Measurements from ENCODE around the gene ACO1.
"Not testable (repeated sequence)": the region's sequence is repeated elsewhere in the genome, so short reads cannot be mapped to it uniquely, and the experiment has no call there.

ACO1 gene

DNA sequence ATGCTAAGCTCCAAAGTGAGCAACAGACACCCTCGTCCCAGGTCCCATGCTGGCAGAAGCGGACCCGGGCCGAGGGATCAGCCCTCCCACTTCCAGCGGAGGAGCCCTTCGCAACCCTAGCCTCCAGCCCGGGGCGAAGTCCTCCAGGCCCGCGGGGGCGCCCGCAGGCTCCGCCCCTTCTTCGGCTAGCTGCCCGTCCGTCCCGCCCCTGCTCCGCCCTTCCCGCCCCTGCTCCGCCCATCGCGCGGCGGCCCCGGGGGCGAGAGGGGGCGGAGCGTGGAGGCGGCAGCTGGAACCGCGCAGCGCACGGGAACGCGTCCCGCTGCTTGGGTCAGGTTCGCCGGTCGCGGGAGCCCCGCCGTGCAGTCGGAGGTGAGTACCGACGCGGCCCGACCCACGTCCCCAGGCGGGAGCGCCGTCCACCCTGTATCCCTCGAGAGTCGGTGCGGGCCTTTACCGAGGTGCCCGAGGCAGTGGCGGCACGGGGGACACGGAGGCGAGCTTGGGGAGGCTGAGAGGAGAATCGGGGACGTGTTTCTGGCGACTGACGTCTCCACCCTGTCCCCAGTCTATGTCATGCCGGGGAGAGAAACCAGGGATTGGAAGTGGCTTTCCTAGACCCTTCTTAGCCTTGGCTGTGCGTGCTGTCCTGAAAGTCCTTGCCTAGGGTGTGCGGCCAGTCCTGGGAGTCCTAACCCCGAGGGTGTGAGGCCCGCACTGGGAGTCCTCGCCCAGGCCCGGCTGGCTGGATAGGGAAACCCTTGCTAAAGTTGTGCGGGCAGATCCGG lies at the start of gene ACO1:
ACO1 (plus strand) TSS at position 280 of the 788 bp plus-strand sequence. CDS start 20,864 bp downstream, outside the sequence.
- DNase-seq, result peak in 57 of 58 donors; percentile 23 to 89 (median 75)

DNA sequence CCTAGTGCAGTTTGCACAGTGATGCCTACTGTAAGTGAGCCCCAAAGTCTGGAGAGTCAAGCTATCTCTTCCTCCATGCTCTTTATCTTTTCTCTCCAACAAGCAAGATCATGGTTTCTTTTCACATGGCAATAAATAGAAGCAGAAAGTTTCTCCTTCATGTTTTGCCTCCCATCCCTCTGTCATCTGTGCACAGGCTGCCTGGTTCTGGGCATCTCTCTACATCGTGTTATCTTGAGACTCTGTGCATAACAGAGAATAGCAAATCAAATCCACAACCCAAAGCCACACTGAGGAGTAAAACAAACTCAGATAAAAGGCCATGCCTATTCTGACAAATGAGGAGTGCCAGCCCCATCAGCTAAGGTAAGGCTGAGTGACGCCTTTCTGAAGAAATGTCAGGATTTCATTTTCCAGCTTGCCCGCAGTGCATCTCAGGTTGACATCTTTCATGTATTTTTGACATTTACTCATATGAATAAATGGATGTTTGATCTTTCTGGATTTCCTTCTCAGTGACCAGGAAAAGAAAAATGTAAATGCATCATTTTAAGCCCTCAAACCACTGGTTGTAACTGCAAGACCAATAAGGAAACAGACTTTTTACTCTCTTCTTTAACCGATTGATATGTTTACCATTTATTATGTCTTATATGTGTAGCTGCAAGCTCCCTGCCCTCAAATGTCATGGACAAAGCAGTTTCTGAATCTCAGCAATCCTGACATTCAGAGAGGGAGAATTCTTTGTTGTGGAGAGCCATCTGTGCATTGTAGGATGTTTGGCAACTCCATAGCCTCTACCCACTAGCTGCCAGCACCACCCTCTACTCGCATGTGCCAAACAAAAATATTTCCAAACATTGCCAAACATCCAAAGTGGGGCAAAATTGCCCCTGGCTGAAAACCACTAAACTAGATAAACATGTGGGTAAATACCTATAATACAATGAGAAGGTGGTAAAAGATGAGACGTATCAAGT lies 49.2 kb upstream of the ACO1 start:
- peak in 2 of 58 donors; percentile 4 to 15 for DNase-seq

- no peak for DNase-seq
These were observed 45.0 kb upstream of the ACO1 start for GRCh38 chr9:32339424-32339823.

DNA sequence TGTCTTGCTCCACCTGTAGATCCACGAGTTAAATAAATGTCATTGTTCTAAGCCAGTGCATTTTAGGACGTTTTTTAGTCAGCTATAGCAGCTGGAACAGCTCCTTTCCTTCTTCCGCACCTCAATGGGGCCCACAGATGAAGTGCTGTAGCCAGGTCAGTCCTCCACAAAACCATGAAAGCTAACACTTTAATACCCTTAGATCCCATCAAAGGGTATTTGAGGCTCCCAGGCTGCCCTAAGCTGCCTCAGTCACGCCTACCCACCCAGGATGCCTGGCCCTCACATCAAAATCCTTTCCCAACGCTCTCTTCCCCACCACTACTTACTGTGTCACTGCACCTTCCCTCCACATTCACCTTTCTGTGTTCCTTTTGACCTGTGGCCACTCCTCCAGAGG lies 44.1 kb upstream of the ACO1 start:
- DNase-seq, result no peak

DNA sequence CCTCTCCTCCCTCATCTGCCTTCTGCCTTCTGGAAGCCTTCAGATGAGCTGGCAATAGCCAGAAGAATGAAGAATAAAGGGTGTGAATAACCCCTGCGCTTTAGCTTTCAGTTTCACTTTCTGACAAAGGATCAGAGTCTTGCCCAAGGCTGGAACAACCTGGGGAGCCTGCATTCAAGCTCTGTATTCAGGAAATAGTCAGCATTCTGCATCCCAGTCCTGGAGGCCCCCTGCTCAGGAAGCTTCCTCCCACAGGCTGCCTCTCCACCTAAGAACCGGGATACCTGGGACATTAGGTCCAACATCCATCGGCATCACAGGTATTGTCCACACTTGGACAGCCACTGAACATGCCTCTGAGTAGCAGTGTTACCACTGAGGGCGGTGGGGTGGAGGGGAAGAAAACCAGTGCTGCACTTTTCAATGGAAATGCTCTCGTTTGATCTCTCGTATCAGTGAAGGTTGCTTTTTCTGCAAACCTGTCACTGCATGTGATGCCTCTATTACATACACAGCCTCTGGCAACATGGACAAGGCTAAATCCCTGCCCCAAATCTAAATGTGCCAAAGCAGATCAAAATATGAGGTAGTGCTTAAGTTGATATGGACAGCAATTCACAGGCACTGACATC lies 39.8 kb upstream of the ACO1 start:
- no peak for DNase-seq

- no peak for DNase-seq
These were observed 39.2 kb upstream of the ACO1 start for GRCh38 chr9:32345243-32345642.

DNA sequence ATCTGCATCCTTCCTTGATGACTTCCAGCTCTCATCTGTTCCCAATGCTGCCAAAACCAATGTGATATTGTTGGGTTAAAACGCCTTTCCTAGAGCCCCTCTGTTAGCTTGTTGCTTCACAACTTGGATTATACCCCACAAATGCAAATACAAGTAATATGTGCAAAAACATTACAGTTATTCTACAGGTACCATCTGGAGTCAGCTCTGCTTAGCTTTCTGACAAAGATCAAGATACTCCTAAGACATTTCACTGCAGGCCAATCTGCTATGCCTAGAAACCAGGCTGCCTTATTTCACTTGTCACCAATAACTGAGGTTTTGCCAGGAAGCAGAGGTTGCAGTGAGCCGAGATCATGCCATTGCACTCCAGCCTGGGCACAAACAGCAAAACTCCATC lies 36.9 kb upstream of the ACO1 start:
- no peak for DNase-seq

GRCh38 chr9:32348106-32348695 lies 36.2 kb upstream of the ACO1 start:
- DNase-seq, result no peak

DNA sequence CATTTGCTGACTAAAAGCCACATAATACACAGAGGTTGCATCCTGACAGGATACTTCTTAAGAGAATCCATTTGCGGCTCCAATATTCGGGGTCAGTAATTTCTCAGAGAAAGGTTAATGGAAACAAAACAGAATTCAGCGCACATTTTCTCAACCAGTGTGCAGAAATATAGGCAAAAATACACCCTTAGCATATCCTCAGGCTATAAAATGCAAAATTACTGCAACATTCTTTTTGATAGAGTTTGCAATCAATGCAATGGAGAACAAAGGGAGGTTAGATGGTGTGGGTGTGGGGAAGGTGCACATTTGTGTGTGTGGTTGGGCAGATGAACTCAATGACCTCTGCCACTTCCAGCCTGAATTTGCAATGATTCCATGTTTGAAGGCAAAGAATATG lies 35.4 kb upstream of the ACO1 start:
- no peak for DNase-seq

DNA sequence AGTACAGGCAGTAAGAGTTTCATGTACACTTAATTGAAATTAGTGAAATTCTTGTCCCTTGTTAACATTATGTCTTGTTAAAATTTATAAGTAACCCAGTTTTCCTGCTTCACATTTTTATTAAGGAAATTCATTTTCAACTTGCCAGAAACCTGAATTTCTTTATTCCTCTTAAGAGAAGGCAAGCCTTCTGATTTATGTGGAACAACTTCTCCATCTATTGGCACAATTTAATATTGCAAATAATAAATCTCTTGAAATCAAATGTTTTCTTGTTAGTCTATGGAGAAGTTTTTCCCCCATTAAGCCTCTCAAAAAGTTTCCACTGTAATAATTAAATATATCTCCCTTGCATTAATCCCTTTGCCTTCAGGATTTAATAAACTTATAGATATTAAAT lies 33.8 kb upstream of the ACO1 start:
- no peak for DNase-seq

GRCh38 chr9:32351845-32352244 lies 32.6 kb upstream of the ACO1 start:
- no peak for DNase-seq

DNA sequence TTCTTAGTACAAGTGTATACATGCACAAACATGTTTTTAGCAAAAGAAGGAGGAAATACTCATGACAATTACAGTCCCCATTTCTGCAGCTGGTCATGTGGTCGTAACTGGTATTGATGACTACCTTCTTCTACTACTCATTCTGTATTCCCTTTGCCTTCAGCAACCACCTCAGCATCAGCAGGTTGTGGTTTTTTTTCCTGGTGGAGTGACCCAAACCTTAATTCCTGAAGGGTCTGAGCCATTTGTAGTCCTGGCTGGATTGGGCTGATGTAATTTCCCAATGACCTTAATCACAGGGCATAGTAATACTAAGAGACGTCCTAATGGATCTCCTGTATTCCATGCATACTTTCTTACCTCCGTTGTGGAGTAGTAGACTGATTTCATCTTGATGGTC lies 31.0 kb upstream of the ACO1 start:
- DNase-seq, result not testable (repeated sequence)

DNA sequence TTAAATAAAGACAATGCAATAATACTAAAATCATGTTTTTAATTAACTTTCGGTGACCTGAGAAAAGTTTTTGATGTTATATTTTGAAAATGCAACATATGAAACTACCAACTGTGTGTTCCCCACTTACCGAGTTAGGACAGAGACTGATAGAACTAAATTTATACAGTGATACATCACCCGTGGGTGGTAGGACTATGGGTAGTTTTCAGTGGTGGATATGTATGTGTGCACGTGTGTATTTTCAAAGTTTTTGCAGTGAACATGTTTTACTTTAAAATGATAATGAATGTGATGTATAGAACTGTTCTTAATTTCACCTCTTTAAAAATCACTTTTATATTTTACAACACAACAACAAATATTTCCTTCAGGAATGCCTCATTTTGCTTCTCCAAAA lies 25.0 kb upstream of the ACO1 start:
- DNase-seq, result no peak

- no peak for DNase-seq
These were observed 23.3 kb upstream of the ACO1 start for GRCh38 chr9:32360983-32361673.

DNA sequence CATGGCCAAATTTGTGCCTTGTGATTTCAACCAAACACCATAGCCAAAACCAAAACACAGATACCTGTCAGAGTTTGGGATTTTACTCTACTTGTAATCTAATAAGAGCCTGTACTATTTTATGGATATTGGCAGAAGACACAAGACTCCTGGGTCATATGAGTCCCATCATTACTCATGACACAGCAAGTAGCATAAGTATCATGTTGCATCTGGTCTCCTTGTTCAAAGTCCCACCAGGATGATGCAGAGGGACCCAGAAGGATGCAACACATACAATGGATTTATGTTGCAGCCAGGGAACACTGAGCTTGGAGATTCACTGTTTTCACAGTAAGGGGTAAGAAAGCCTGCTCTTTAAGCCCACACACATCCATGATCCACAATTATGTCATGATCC lies 13.2 kb upstream of the ACO1 start:
- no peak for DNase-seq

- no peak for DNase-seq
These were observed 12.8 kb upstream of the ACO1 start for GRCh38 chr9:32371679-32372078.

GRCh38 chr9:32376285-32376684 lies 8.2 kb upstream of the ACO1 start:
- no peak for DNase-seq

DNA sequence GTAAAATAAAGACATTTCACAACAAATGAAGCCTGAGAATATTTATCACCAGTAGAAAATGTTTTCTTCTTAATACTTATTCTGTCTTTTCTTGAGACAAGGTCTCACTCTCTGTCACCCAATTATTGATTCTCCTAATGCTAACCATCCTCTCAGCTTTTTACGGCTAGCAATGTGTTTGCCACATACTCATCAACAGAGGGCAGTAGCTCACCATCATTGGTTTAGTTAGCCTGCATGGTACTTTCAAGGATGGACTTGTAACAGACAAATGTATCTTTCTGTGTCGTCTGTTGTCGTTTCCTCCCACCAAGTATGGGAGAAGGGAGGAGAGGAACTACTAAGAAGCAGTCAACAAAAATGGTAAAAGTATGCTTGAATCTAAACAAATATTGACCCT lies 5.9 kb upstream of the ACO1 start:
- DNase-seq, result peak in 23 of 58 donors; percentile 0 to 69 (median 9)

GRCh38 chr9:32378993-32379729 lies 5.3 kb upstream of the ACO1 start:
- peak in 27 of 58 donors; percentile 3 to 81 (median 21) for DNase-seq

- no peak for DNase-seq
These were observed 3.5 kb upstream of the ACO1 start for GRCh38 chr9:32380944-32381343.
